ENCODE results near the gene UBXN2A. TPM values are rescaled to one million over a fixed set of nuclear protein-coding genes. Genes with fewer than 3 reads are reported as not detected.

The UBXN2A gene
- total RNA-seq, 3 donors from 2014 or later = 9.8 to 11.0 (median 9.9) TPM

GRCh38 chr2:23954325-23955014 lies 14.2 kb downstream of the UBXN2A start:
- Mint-ChIP-seq H3K4me1 (ENCODE audit: low read depth) (peaks cover 6% of the 10 kb centered on the region), H3K9me3 (no peaks in the 10 kb centered on the region), H3K27me3 (ENCODE audit: low read depth) (no peaks in the 10 kb centered on the region), H3K4me3 (no peak overlapping the region), H3K36me3 (ENCODE audit: insufficient read depth) (no peaks in the 10 kb centered on the region)
- ATAC-seq (no peak), DNase-seq (no peak)

- DNase-seq (no peak), ATAC-seq (no peak)
- H3K36me3 Mint-ChIP-seq (ENCODE audit: insufficient read depth) = peaks cover 1% of the 10 kb centered on the region
- H3K4me3 Mint-ChIP-seq = no peak overlapping the region
- H3K27me3 Mint-ChIP-seq (ENCODE audit: low read depth) = no peaks in the 10 kb centered on the region
- H3K4me1 Mint-ChIP-seq (ENCODE audit: low read depth) = no peaks in the 10 kb centered on the region
- no peaks in the 10 kb centered on the region for H3K9me3 Mint-ChIP-seq
Measured at GRCh38 chr2:23967846-23968245, 27.6 kb downstream of the UBXN2A start.

GRCh38 chr2:23976883-23977282 lies 36.6 kb downstream of the UBXN2A start:
- Mint-ChIP-seq H3K4me1 (ENCODE audit: low read depth) (no peaks in the 10 kb centered on the region), H3K36me3 (ENCODE audit: insufficient read depth) (peaks cover 13% of the 10 kb centered on the region), H3K9me3 (no peaks in the 10 kb centered on the region), H3K4me3 (no peak overlapping the region), H3K27me3 (ENCODE audit: low read depth) (no peaks in the 10 kb centered on the region)
- ATAC-seq = no peak
- DNase-seq = no peak

- H3K27me3 Mint-ChIP-seq (ENCODE audit: low read depth) = no peaks in the 10 kb centered on the region
- DNase-seq (no peak), ATAC-seq (no peak)
- H3K4me3 Mint-ChIP-seq = no peak overlapping the region
- peaks cover 5% of the 10 kb centered on the region for H3K36me3 Mint-ChIP-seq (ENCODE audit: insufficient read depth)
- H3K4me1 Mint-ChIP-seq (ENCODE audit: low read depth) = no peaks in the 10 kb centered on the region
- no peaks in the 10 kb centered on the region for H3K9me3 Mint-ChIP-seq
Measured at GRCh38 chr2:23988371-23988770, 48.1 kb downstream of the UBXN2A start.

- Mint-ChIP-seq H3K4me3 (no peak overlapping the region), H3K36me3 (ENCODE audit: insufficient read depth) (peaks cover 3% of the 10 kb centered on the region), H3K9me3 (no peaks in the 10 kb centered on the region), H3K27me3 (ENCODE audit: low read depth) (no peaks in the 10 kb centered on the region), H3K4me1 (ENCODE audit: low read depth) (no peaks in the 10 kb centered on the region)
- no peak for ATAC-seq
- no peak for DNase-seq
Measured at GRCh38 chr2:23992931-23993330, 52.7 kb downstream of the UBXN2A start.

GRCh38 chr2:23993736-23994269 lies 53.5 kb downstream of the UBXN2A start:
- DNase-seq = no peak
- ATAC-seq = no peak
- no peaks in the 10 kb centered on the region for H3K27me3 Mint-ChIP-seq (ENCODE audit: low read depth)
- no peak overlapping the region for H3K4me3 Mint-ChIP-seq
- no peaks in the 10 kb centered on the region for H3K4me1 Mint-ChIP-seq (ENCODE audit: low read depth)
- H3K36me3 Mint-ChIP-seq (ENCODE audit: insufficient read depth) = peaks cover 5% of the 10 kb centered on the region
- H3K9me3 Mint-ChIP-seq = no peaks in the 10 kb centered on the region

- peaks cover 7% of the 10 kb centered on the region for H3K36me3 Mint-ChIP-seq (ENCODE audit: insufficient read depth)
- H3K4me1 Mint-ChIP-seq (ENCODE audit: low read depth) = no peaks in the 10 kb centered on the region
- H3K4me3 Mint-ChIP-seq = no peak overlapping the region
- H3K27me3 Mint-ChIP-seq (ENCODE audit: low read depth) = no peaks in the 10 kb centered on the region
- no peaks in the 10 kb centered on the region for H3K9me3 Mint-ChIP-seq
- DNase-seq = no peak
- no peak for ATAC-seq
Measured at GRCh38 chr2:23994567-23994966, 54.3 kb downstream of the UBXN2A start.

- Mint-ChIP-seq H3K27me3 (ENCODE audit: low read depth) (peaks cover 32% of the 10 kb centered on the region), H3K9me3 (no peaks in the 10 kb centered on the region), H3K36me3 (ENCODE audit: insufficient read depth) (peaks cover 1% of the 10 kb centered on the region), H3K4me3 (no peak overlapping the region), H3K4me1 (ENCODE audit: low read depth) (peaks cover 4% of the 10 kb centered on the region)
- no peak for ATAC-seq
- DNase-seq = no peak
Measured at GRCh38 chr2:24007693-24008092, 67.4 kb downstream of the UBXN2A start.

GRCh38 chr2:24008672-24009366 lies 68.6 kb downstream of the UBXN2A start:
- peaks cover 4% of the 10 kb centered on the region for H3K4me1 Mint-ChIP-seq (ENCODE audit: low read depth)
- H3K36me3 Mint-ChIP-seq (ENCODE audit: insufficient read depth) = peaks cover 1% of the 10 kb centered on the region
- no peak for DNase-seq
- no peaks in the 10 kb centered on the region for H3K9me3 Mint-ChIP-seq
- ATAC-seq = no peak
- H3K4me3 Mint-ChIP-seq = no peak overlapping the region
- peaks cover 37% of the 10 kb centered on the region for H3K27me3 Mint-ChIP-seq (ENCODE audit: low read depth)

GRCh38 chr2:24009367-24009679 lies 69.1 kb downstream of the UBXN2A start:
- Mint-ChIP-seq H3K36me3 (ENCODE audit: insufficient read depth) (peaks cover 1% of the 10 kb centered on the region), H3K4me1 (ENCODE audit: low read depth) (peaks cover 4% of the 10 kb centered on the region), H3K4me3 (no peak overlapping the region), H3K27me3 (ENCODE audit: low read depth) (peaks cover 38% of the 10 kb centered on the region), H3K9me3 (no peaks in the 10 kb centered on the region)
- no peak for DNase-seq
- no peak for ATAC-seq

GRCh38 chr2:24009680-24010476 lies 69.6 kb downstream of the UBXN2A start, which contains the start of gene MFSD2B:
TSS of gene MFSD2B (plus strand) at chr2:24010085. CDS start at chr2:24010097, 12 bp downstream.
- peaks cover 41% of the 10 kb centered on the region for H3K27me3 Mint-ChIP-seq (ENCODE audit: low read depth)
- H3K36me3 Mint-ChIP-seq (ENCODE audit: insufficient read depth) = peaks cover 1% of the 10 kb centered on the region
- no peak for DNase-seq
- H3K4me1 Mint-ChIP-seq (ENCODE audit: low read depth) = peaks cover 4% of the 10 kb centered on the region
- no peak within 1 kb of the TSS for H3K4me3 Mint-ChIP-seq
- H3K9me3 Mint-ChIP-seq = no peaks in the 10 kb centered on the region
- ATAC-seq = peak; percentile 45 to 56

GRCh38 chr2:24010477-24011249 lies 70.4 kb downstream of the UBXN2A start:
- H3K4me3 Mint-ChIP-seq = no peak overlapping the region
- peaks cover 41% of the 10 kb centered on the region for H3K27me3 Mint-ChIP-seq (ENCODE audit: low read depth)
- peaks cover 1% of the 10 kb centered on the region for H3K36me3 Mint-ChIP-seq (ENCODE audit: insufficient read depth)
- H3K4me1 Mint-ChIP-seq (ENCODE audit: low read depth) = peaks cover 4% of the 10 kb centered on the region
- no peaks in the 10 kb centered on the region for H3K9me3 Mint-ChIP-seq
- ATAC-seq (no peak), DNase-seq (no peak)

GRCh38 chr2:24011250-24012104 lies 71.2 kb downstream of the UBXN2A start:
- no peak overlapping the region for H3K4me3 Mint-ChIP-seq
- H3K9me3 Mint-ChIP-seq = no peaks in the 10 kb centered on the region
- DNase-seq (no peak), ATAC-seq (no peak)
- H3K27me3 Mint-ChIP-seq (ENCODE audit: low read depth) = peaks cover 41% of the 10 kb centered on the region
- H3K4me1 Mint-ChIP-seq (ENCODE audit: low read depth) = peaks cover 4% of the 10 kb centered on the region
- peaks cover 1% of the 10 kb centered on the region for H3K36me3 Mint-ChIP-seq (ENCODE audit: insufficient read depth)
